ENCODE results near the gene CD300A. TPM values are rescaled to one million over a fixed set of nuclear protein-coding genes. Genes with fewer than 3 reads are reported as not detected.
A peak's percentile ranks its signal among the peaks of the same experiment; 100 is the strongest.

Gene CD300A
- total RNA-seq, 2 donors from 2014 or later, result 2.0 to 3.1 TPM

DNA sequence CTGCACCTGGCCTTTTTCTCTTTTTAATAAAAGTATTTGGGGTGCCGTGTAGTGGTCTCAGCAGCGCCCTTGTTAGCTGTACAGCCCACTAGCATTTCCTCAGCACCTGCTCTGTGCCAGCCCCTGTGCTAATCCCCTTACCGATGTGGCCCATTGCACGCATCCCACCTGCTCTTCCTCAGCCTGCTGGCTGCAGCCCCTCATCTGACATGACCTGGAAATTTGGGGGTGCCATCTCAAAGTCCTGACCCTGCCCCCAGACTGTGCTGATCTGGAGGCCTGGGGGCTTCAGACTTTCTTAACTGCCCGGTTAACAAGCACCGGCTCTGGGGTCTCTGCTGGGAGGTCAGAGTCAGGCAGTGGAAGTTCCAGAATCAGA, 24.2 kb upstream of the CD300A start:
- Histone ChIP-seq H3K9me3 (no peaks in the 10 kb centered on the region), H3K27ac (peak overlapping the region; percentile 96 to 99 (median 98)), H3K4me1 (peaks cover 47% of the 10 kb centered on the region), H3K36me3 (replicated peaks in 1 of 2; ENCODE audit: insufficient read depth in 1 of 2, low read depth in 2 of 2) (peaks cover 0 to under 1% of the 10 kb centered on the region in 2 donors), H3K27me3 (no peaks in the 10 kb centered on the region), H3K4me3 (no peak overlapping the region)
- intact Hi-C loops (cut with DNase I), result no loop called here
- WGBS, 2 donors, result 57 to 60% methylated on average over 6 of the region's 6 CpGs
- ATAC-seq (no peak), DNase-seq (no peak)
- TF ChIP-seq CTCF (IDR thresholded peaks at IDR 0.05) (no peak), POLR2A (IDR thresholded peaks at IDR 0.05) (no peak)

DNA sequence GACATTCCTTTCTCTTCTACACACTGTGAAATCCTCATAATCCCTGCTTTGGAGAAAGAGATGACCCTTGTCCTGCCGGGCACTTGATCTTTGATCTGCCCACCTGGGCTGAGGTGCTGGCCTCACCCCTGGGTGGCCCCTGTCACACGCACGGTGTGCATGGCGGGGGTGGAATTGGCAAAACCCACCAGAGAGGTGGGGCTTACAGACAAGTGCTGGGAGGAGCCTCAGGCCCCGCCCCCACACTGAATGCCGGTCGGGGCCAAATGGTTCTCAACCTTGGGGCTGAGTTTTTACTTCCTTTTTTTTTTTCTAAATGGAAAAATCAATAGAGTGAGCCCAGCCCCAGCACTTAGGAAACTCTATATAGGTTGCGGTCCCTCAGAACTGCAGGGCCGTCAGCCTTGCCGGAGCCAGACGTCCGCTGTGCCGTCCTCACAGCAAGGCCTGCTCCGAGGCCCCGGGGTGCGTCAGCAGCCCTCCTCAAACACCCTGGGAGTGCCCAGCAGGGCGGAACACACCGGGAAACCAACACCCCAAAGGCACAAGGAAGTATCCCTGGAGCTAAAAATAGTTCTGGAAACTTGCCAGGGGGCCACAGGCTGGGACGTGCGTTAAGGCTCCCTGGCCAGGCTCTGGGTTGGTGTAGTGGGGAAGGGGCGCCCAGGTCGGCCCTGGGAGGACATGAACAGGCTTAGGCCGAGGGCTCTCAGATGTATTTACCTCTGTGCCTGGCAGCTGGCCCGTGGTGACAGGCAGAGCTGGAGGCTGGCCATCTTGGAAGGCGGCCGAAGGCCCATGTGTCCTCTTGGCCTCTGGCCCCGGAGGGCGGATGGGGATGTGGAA, 23.5 kb upstream of the CD300A start:
- H3K27me3 ChIP-seq, result no peaks in the 10 kb centered on the region
- no peaks in the 10 kb centered on the region for H3K9me3 ChIP-seq
- 1 to 3% methylated on average over 16 to 28 of the region's 28 CpGs for WGBS, 2 donors
- DNase-seq (peak; percentile 97 to 100 (median 98)), ATAC-seq (peak; percentile 88)
- peaks cover 0 to 5% of the 10 kb centered on the region in 2 donors for H3K36me3 ChIP-seq (replicated peaks in 1 of 2; ENCODE audit: insufficient read depth in 1 of 2, low read depth in 2 of 2)
- peak in 2 of 7 experiments; percentile 7 to 10 for TF ChIP-seq CTCF (IDR thresholded peaks at IDR 0.05)
- peak; percentile 79 to 98 (median 97) for TF ChIP-seq POLR2A (IDR thresholded peaks at IDR 0.05)
- peaks cover 45% of the 10 kb centered on the region for H3K4me1 ChIP-seq
- H3K27ac ChIP-seq, result peak overlapping the region; percentile 96 to 99 (median 98)
- H3K4me3 ChIP-seq, result no peak overlapping the region
- intact Hi-C loops (cut with DNase I), result no loop called here

DNA sequence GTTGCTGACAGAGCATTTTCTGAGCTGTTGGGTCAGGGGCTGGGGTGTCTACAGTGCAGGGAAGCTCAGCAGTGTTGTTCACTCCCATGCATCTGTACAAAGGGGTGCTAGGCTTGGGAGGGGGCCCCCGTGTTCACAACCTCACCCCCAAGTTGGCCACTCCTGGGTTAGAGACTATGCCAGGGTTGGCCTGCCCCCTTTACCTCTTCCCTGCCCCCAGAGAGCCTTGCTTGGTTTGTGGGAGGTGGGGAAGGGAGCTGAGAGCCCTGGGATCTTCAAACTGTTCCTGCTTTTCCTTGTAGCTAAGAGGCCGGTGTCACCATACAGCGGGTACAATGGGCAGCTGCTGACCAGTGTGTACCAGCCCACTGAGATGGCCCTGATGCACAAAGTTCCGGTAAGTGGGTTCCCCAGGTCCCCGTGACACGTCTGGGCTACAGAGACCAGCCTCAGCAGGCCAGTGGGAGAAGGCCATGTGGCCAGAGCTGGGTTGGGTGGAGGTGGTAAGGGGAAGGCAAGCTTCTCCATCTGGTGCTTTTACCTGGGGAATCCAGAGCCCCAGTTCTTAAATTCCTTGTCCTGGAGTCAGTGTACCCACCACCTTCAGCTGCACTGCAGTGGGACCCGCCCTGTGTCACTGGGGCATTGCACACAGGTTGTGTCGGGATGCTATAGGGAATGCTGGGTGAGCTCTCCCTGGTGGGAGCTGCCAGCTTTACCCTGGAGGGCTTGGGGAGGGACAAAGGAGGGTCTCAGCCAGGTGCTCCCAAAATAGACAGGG, 22.7 kb upstream of the CD300A start:
- peak overlapping the region; percentile 96 to 99 (median 98) for H3K27ac ChIP-seq
- ATAC-seq (no peak), DNase-seq (no peak)
- intact Hi-C loops (cut with DNase I), result no loop called here
- no peaks in the 10 kb centered on the region for H3K9me3 ChIP-seq
- H3K4me1 ChIP-seq, result peaks cover 45% of the 10 kb centered on the region
- no peak for TF ChIP-seq CTCF (IDR thresholded peaks at IDR 0.05)
- no peak for TF ChIP-seq POLR2A (IDR thresholded peaks at IDR 0.05)
- H3K4me3 ChIP-seq, result no peak overlapping the region
- no peaks in the 10 kb centered on the region for H3K27me3 ChIP-seq
- peaks cover 0 to 5% of the 10 kb centered on the region in 2 donors for H3K36me3 ChIP-seq (replicated peaks in 1 of 2; ENCODE audit: insufficient read depth in 1 of 2, low read depth in 2 of 2)
- WGBS, 2 donors, result 34 to 60% methylated on average over 5 to 8 of the region's 8 CpGs

DNA sequence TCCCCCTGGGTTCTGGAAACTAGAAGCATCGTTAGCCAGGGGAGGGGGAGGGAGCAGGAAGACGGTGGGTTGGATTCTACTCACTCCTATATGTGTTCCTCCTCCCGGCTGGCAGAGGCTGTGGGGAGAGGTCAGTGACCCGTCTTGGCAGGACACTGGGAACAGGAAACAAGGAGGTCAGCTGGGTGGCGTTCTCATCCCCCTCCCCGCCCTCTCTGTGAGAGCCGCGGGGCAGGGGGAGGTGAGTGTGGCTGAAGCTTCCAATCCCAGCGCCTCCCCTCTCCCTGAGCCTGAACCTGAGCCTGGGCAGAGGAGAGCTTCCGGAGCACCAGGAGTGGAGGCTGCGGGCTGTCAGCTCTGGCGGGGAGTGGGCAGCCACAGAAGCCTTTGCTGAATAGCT, 22.0 kb upstream of the CD300A start:
- no peak for ATAC-seq

More for the DNA sequence above, 22.0 kb upstream of the CD300A start:
- Histone ChIP-seq H3K36me3 (replicated peaks in 1 of 2; ENCODE audit: insufficient read depth in 1 of 2, low read depth in 2 of 2) (peaks cover 0 to 5% of the 10 kb centered on the region in 2 donors), H3K27ac (peak overlapping the region; percentile 96 to 99 (median 98)), H3K4me3 (no peak overlapping the region), H3K4me1 (peaks cover 47% of the 10 kb centered on the region), H3K27me3 (no peaks in the 10 kb centered on the region), H3K9me3 (no peaks in the 10 kb centered on the region)
- WGBS, 2 donors, result 23 to 60% methylated on average over 7 to 12 of the region's 12 CpGs
- TF ChIP-seq CTCF (IDR thresholded peaks at IDR 0.05), result no peak
- TF ChIP-seq POLR2A (IDR thresholded peaks at IDR 0.05), result no peak
- peak; percentile 48 to 84 (median 68) for DNase-seq
- intact Hi-C loops (cut with DNase I), result no loop called here

All from body of pancreas (tissue), 4 donors.